ENCODE data around the gene TBC1D8B. TPM values are rescaled to one million over a fixed set of nuclear protein-coding genes. Genes with fewer than 3 reads are reported as not detected.

TBC1D8B gene
- total RNA-seq, 2 experiments from 2014 or later: 1.4 to 6.1 TPM

- Histone ChIP-seq H3K27ac (ENCODE audit: low read depth, low read length, poor library complexity, severe bottlenecking) (no peak overlapping the region), H3K9me3 (ENCODE audit: low read length) (no peaks in the 10 kb centered on the region), H3K4me1 (ENCODE audit: insufficient read depth, low read length, poor library complexity, severe bottlenecking) (no peaks in the 10 kb centered on the region), H4K20me1 (ENCODE audit: insufficient read depth, low read length) (no peaks in the 10 kb centered on the region), H3K36me3 (ENCODE audit: insufficient read depth, low read length) (no peaks in the 10 kb centered on the region), H2AFZ (ENCODE audit: low read length) (no peak overlapping the region), H3K4me2 (ENCODE audit: low read length) (no peak overlapping the region), H3K4me3 (ENCODE audit: low read depth, low read length, poor library complexity, severe bottlenecking) (no peak overlapping the region), H3K79me2 (ENCODE audit: insufficient read depth, low read depth, low read length) (no peaks in the 10 kb centered on the region), H3K9me2 (ENCODE audit: insufficient read depth, low read length) (no peaks in the 10 kb centered on the region)
- TF ChIP-seq EZH2phosphoT487 (IDR thresholded peaks at IDR 0.05; ENCODE audit: borderline replicate concordance, low read depth, low read length): no peak
- TF ChIP-seq CTCF (conservative IDR thresholded peaks at IDR 0.05; ENCODE audit: low read length): no peak
- intact Hi-C loops (cut with micrococcal nuclease; ENCODE audit: unreplicated experiment): no loop called here
- no TSS peak for BruUV-seq (replicated peaks)
- ChIA-PET CTCF (ENCODE audit: unreplicated experiment) (no interaction called here), POLR2A (no interaction called here)
- DNase-seq (ENCODE audit: low spot score): no peak
These were observed 22.2 kb upstream of the TBC1D8B start for GRCh38 chrX:106780264-106780663.

- H3K36me3 ChIP-seq (ENCODE audit: insufficient read depth, low read length): no peaks in the 10 kb centered on the region
- H3K4me3 ChIP-seq (ENCODE audit: low read depth, low read length, poor library complexity, severe bottlenecking): no peak overlapping the region
- ChIA-PET POLR2A (no interaction called here), CTCF (ENCODE audit: unreplicated experiment) (no interaction called here)
- H2AFZ ChIP-seq (ENCODE audit: low read length): no peak overlapping the region
- no peaks in the 10 kb centered on the region for H4K20me1 ChIP-seq (ENCODE audit: insufficient read depth, low read length)
- no peak overlapping the region for H3K27ac ChIP-seq (ENCODE audit: low read depth, low read length, poor library complexity, severe bottlenecking)
- H3K4me1 ChIP-seq (ENCODE audit: insufficient read depth, low read length, poor library complexity, severe bottlenecking): no peaks in the 10 kb centered on the region
- H3K4me2 ChIP-seq (ENCODE audit: low read length): no peak overlapping the region
- TF ChIP-seq EZH2phosphoT487 (IDR thresholded peaks at IDR 0.05; ENCODE audit: borderline replicate concordance, low read depth, low read length) (no peak), CTCF (conservative IDR thresholded peaks at IDR 0.05; ENCODE audit: low read length) (no peak)
- no peak for DNase-seq (ENCODE audit: low spot score)
- no peaks in the 10 kb centered on the region for H3K9me2 ChIP-seq (ENCODE audit: insufficient read depth, low read length)
- H3K79me2 ChIP-seq (ENCODE audit: insufficient read depth, low read depth, low read length): no peaks in the 10 kb centered on the region
- H3K9me3 ChIP-seq (ENCODE audit: low read length): no peaks in the 10 kb centered on the region
- BruUV-seq (replicated peaks): no TSS peak
- intact Hi-C loops (cut with micrococcal nuclease; ENCODE audit: unreplicated experiment): no loop called here
These were observed 21.7 kb upstream of the TBC1D8B start for GRCh38 chrX:106780664-106781377.

GRCh38 chrX:106783716-106784115 is 18.8 kb upstream of the TBC1D8B start:
- H3K4me1 ChIP-seq (ENCODE audit: insufficient read depth, low read length, poor library complexity, severe bottlenecking): no peaks in the 10 kb centered on the region
- H3K4me2 ChIP-seq (ENCODE audit: low read length): no peak overlapping the region
- TF ChIP-seq CTCF (conservative IDR thresholded peaks at IDR 0.05; ENCODE audit: low read length): no peak
- TF ChIP-seq EZH2phosphoT487 (IDR thresholded peaks at IDR 0.05; ENCODE audit: borderline replicate concordance, low read depth, low read length): no peak
- no peaks in the 10 kb centered on the region for H3K9me3 ChIP-seq (ENCODE audit: low read length)
- H2AFZ ChIP-seq (ENCODE audit: low read length): no peak overlapping the region
- H3K79me2 ChIP-seq (ENCODE audit: insufficient read depth, low read depth, low read length): no peaks in the 10 kb centered on the region
- intact Hi-C loops (cut with micrococcal nuclease; ENCODE audit: unreplicated experiment): no loop called here
- H3K9me2 ChIP-seq (ENCODE audit: insufficient read depth, low read length): no peaks in the 10 kb centered on the region
- no peaks in the 10 kb centered on the region for H3K36me3 ChIP-seq (ENCODE audit: insufficient read depth, low read length)
- BruUV-seq (replicated peaks): no TSS peak
- no peak overlapping the region for H3K27ac ChIP-seq (ENCODE audit: low read depth, low read length, poor library complexity, severe bottlenecking)
- ChIA-PET CTCF (ENCODE audit: unreplicated experiment) (no interaction called here), POLR2A (no interaction called here)
- H4K20me1 ChIP-seq (ENCODE audit: insufficient read depth, low read length): no peaks in the 10 kb centered on the region
- H3K4me3 ChIP-seq (ENCODE audit: low read depth, low read length, poor library complexity, severe bottlenecking): no peak overlapping the region
- DNase-seq (ENCODE audit: low spot score): no peak

Data from OCI-LY7 (cell line).